ENCODE measurements around the gene ZNF208. TPM values are rescaled to one million over a fixed set of nuclear protein-coding genes. Genes with fewer than 3 reads are reported as not detected.
"Not testable (repeated sequence)": the region's sequence is repeated elsewhere in the genome, so short reads cannot be mapped to it uniquely, and the experiment has no call there.

The ZNF208 gene
- total RNA-seq, 2 donors from 2014 or later = 0.70 to 4.6 TPM

DNA sequence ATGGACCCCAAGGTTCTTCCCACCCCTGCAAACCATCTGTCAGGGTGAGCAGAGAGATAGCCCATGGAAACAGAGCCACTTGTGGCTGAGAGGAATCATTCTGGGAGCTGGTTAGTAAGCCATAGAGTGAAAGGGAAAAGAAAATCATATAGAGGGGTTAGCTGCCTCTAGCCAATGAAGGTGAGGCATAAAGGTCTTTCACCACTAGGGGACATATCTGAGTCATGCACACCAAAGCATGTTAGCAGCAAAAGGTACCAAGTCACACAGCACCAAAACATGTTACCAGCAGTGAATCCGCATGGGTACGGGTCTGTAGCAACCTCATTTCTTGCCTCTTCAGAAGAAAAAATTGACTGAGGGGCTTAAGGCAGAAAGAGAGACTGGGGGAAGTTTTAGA, 98.1 kb downstream of the ZNF208 start:
- Mint-ChIP-seq H3K4me1 (ENCODE audit: low read depth) (peaks cover 6% of the 10 kb centered on the region), H3K9me3 (peaks cover 16 to 30% of the 10 kb centered on the region in 2 donors), H3K27ac (no peak overlapping the region), H3K4me3 (no peak overlapping the region), H3K27me3 (ENCODE audit: low read depth) (no peaks in the 10 kb centered on the region), H3K36me3 (ENCODE audit: insufficient read depth in 2 of 2) (peaks cover 0 to 4% of the 10 kb centered on the region in 2 donors)
- DNase-seq = no peak
- ATAC-seq (replicated peaks in 1 of 2) = no peak

DNA sequence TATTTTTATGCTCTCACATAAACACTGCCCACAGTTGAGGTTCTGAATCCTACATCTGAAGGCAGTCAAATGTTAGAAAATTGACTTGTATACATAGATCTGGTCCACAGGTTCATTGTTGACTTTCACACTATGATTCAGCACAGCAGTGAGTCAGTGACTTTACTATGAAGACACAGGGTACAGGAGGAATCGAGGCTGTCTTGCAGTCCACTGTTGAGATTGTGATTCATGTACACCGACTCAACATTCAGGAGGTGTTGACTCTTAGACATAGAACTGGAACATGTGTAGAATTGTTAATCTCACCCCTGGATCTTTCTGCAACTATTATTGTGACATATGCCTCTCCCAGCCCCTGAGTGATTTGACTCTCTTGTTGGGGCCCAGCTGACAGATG, 100.4 kb downstream of the ZNF208 start:
- DNase-seq (no peak), ATAC-seq (replicated peaks in 1 of 2) (peak; percentile 79 to 81)
- Mint-ChIP-seq H3K4me1 (ENCODE audit: low read depth) (peaks cover 6% of the 10 kb centered on the region), H3K27me3 (ENCODE audit: low read depth) (no peaks in the 10 kb centered on the region), H3K9me3 (peaks cover 16 to 22% of the 10 kb centered on the region in 2 donors), H3K36me3 (ENCODE audit: insufficient read depth in 2 of 2) (peaks cover 0 to 4% of the 10 kb centered on the region in 2 donors), H3K4me3 (no peak overlapping the region), H3K27ac (no peak overlapping the region)

DNA sequence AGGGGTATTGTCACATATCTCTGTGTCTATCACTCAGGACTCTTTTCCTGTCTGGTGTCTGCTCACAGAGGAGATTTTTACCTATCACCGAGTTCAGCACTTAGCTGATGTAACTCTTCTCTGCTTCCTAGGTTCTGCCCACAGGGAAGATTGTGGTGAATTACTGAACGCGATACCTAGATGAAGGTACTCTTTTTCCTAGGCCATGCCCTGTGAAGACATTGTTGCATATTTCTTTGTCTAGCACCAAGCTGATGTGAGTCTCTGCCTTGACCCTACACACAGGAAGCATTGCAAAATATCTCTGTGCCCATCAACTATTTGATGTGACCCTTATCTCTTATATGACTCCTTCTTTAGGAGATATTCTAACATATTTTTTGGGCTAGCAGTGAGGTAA, 102.7 kb downstream of the ZNF208 start:
- Mint-ChIP-seq H3K4me1 (ENCODE audit: low read depth) (peaks cover 6% of the 10 kb centered on the region), H3K9me3 (peaks cover 17 to 21% of the 10 kb centered on the region in 2 donors), H3K36me3 (ENCODE audit: insufficient read depth in 2 of 2) (peaks cover 0 to 4% of the 10 kb centered on the region in 2 donors), H3K27me3 (ENCODE audit: low read depth) (no peaks in the 10 kb centered on the region), H3K27ac (no peak overlapping the region), H3K4me3 (no peak overlapping the region)
- ATAC-seq (replicated peaks in 1 of 2) (no peak), DNase-seq (no peak)

DNA sequence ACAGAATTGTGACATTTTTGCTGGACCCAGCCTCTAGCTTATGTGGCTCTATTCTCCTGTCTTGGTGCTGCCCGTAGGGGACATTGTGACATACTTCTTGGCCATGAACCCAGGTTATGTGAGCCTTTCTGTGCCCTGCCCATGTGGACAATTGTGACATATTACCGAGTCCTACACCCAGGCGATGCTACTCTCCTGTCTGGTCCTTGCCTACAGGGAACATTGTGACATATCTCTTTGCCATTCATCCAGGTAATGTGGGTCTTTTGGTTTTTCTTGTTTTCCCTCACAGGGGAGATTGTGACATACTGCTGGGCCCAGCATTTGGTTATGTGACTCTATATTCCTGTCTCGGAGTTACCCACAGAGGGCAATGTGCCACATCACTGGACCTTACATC, 103.2 kb downstream of the ZNF208 start:
- Mint-ChIP-seq H3K9me3 (peaks cover 16 to 22% of the 10 kb centered on the region in 2 donors), H3K36me3 (ENCODE audit: insufficient read depth in 2 of 2) (peaks cover 0 to 4% of the 10 kb centered on the region in 2 donors), H3K4me3 (no peak overlapping the region), H3K27me3 (ENCODE audit: low read depth) (no peaks in the 10 kb centered on the region), H3K4me1 (ENCODE audit: low read depth) (peaks cover 6% of the 10 kb centered on the region), H3K27ac (no peak overlapping the region)
- DNase-seq (no peak), ATAC-seq (replicated peaks in 1 of 2) (no peak)

DNA sequence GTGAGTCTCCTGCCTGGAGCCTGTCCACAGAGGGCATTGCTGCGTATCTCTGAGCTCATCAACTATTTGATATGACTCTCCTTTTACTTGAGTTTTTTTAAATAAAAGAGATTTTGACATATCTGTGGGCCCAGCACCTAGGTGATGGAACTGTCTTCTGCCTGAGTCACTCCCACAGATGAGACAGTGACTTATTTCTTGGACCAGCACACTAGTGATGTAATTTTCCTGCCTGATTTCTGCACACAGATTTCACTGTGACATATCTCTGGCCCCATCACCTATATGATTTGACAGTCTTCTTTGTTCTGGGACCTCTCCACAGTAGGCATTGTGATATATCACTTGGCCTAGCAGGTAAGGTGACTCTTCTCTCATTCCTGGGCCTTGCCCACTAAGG, 108.2 kb downstream of the ZNF208 start:
- H3K4me3 Mint-ChIP-seq = no peak overlapping the region
- ATAC-seq (replicated peaks in 1 of 2) (peak in 1 of 2 donors; percentile 35), DNase-seq (no peak)
- no peaks in the 10 kb centered on the region for H3K4me1 Mint-ChIP-seq (ENCODE audit: low read depth)
- no peaks in the 10 kb centered on the region for H3K27me3 Mint-ChIP-seq (ENCODE audit: low read depth)
- peaks cover 4 to 19% of the 10 kb centered on the region in 2 donors for H3K9me3 Mint-ChIP-seq
- H3K27ac Mint-ChIP-seq = no peak overlapping the region
- peaks cover 2 to 3% of the 10 kb centered on the region in 2 donors for H3K36me3 Mint-ChIP-seq (ENCODE audit: insufficient read depth in 2 of 2)

DNA sequence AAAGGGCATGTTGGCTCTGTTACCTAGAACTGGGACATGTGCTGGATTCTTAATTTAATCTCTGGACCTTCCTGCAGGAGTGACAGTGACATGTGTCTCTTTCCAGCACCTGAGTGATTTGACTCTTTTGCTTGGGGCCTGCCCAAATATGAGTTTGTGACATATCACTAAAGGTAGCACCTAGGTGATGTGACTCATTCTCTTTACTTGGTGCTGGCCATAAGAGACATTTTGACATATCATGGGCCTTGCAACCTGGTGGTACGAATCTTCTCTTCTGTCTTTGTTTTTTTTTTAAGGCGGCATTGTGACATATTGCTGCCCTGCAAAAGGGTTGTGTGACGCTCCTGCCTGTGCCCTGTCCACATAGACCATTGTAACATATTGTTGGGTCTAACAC, 108.9 kb downstream of the ZNF208 start:
- Mint-ChIP-seq H3K9me3 (peaks cover 6 to 21% of the 10 kb centered on the region in 2 donors), H3K4me3 (no peak overlapping the region)
- no peak for ATAC-seq (replicated peaks in 1 of 2)

DNA sequence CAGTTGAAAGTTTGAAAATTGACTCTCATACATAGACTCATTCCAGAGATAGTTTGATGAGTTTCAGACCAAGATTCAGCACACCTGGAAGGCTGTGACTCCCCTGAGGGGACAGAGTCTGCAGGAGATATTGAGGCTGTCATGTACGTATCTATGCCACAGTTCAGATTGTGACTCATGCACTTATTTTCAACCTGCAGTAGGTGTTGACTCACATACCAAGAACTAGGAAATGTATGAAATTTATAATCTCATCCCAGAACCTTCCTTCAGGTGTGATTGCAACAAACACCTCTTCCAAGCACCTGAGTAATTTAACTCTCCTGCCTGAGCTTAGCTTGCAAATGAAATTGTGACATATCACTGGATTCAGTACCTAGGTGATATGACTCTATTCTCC, 110.3 kb downstream of the ZNF208 start:
- Mint-ChIP-seq H3K36me3 (ENCODE audit: insufficient read depth in 2 of 2) (peaks cover 7% of the 10 kb centered on the region in 2 donors), H3K27me3 (ENCODE audit: low read depth) (no peaks in the 10 kb centered on the region), H3K27ac (no peak overlapping the region), H3K9me3 (peaks cover 8 to 24% of the 10 kb centered on the region in 2 donors), H3K4me1 (ENCODE audit: low read depth) (no peaks in the 10 kb centered on the region), H3K4me3 (no peak overlapping the region)
- DNase-seq (no peak), ATAC-seq (replicated peaks in 1 of 2) (no peak)

More for the DNA sequence above, 108.9 kb downstream of the ZNF208 start:
- no peaks in the 10 kb centered on the region for H3K27me3 Mint-ChIP-seq (ENCODE audit: low read depth)
- peaks cover 3 to 5% of the 10 kb centered on the region in 2 donors for H3K36me3 Mint-ChIP-seq (ENCODE audit: insufficient read depth in 2 of 2)
- DNase-seq = no peak
- H3K4me1 Mint-ChIP-seq (ENCODE audit: low read depth) = no peaks in the 10 kb centered on the region
- H3K27ac Mint-ChIP-seq = no peak overlapping the region

DNA sequence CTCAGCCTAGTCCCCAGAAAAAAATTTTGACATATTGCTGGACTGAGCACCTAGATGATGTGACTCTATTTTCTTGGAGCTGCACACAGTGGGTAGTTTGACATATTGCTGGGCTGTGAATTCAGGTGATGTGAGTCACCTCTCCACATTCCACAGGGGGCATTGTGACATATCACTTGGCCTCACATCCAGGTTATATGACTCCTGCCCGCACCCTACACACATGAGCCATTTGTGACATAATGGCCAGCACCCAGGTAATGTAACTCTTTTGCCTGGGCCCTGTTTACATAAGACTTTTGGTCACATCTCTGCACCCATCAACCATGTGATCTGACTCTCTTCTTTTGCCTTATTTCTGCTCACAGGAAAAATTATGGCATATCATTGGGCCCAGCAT, 119.7 kb downstream of the ZNF208 start:
- Mint-ChIP-seq H3K36me3 (ENCODE audit: insufficient read depth in 2 of 2) (peaks cover 0 to 6% of the 10 kb centered on the region in 2 donors), H3K4me3 (no peak overlapping the region), H3K27me3 (ENCODE audit: low read depth) (peaks cover 9% of the 10 kb centered on the region), H3K4me1 (ENCODE audit: low read depth) (no peaks in the 10 kb centered on the region), H3K27ac (no peak overlapping the region), H3K9me3 (peaks cover 8 to 11% of the 10 kb centered on the region in 2 donors)
- DNase-seq (no peak), ATAC-seq (replicated peaks in 1 of 2) (no peak)

DNA sequence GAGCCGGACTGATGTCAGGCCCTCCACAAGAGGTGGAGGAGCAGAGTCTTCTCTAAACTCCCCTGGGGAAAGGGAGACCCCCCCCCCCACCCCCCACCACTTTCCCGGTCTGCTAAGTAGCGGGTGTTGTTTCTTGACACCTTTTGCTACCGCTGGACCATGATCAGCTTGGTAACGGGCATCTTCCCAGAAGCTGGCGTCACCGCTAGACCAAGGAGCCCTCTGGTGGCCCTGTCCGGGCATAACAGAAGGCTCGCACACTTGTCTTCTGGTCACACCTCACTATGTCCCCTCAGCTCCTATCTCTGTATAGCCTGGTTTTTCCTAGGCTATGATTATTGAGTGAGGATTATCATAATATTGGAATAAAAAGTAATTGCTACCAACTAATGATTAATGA, 120.7 kb downstream of the ZNF208 start:
- not testable (repeated sequence) for H3K9me3 Mint-ChIP-seq; H3K27me3 Mint-ChIP-seq (ENCODE audit: low read depth); H3K4me1 Mint-ChIP-seq (ENCODE audit: low read depth); ATAC-seq (replicated peaks in 1 of 2); H3K36me3 Mint-ChIP-seq (ENCODE audit: insufficient read depth in 2 of 2); H3K27ac Mint-ChIP-seq; H3K4me3 Mint-ChIP-seq
- peak; percentile 27 to 37 for DNase-seq

DNA sequence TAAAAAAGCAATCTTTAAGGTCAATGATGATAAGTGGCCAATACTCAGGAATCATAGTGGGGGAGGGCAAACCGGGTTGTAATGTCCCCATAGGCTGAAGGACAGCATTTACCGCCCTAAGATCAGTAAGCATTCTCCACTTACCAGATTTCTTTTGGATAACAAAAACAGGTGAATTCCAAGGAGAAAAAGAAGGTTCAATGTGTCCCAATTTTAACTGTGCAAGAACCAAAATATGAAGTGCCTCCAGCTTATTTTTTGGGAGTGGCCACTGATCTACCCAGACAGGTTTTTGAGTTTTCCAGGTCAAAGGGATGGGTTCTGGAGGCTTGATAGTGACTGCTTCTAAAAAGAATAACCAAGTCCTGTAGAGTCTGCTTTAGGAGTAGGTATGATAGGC, 125.2 kb downstream of the ZNF208 start:
- not testable (repeated sequence) for H3K4me1 Mint-ChIP-seq (ENCODE audit: low read depth); ATAC-seq (replicated peaks in 1 of 2); H3K9me3 Mint-ChIP-seq; DNase-seq; H3K4me3 Mint-ChIP-seq; H3K27ac Mint-ChIP-seq; H3K36me3 Mint-ChIP-seq (ENCODE audit: insufficient read depth in 2 of 2)
- peaks cover 17% of the 10 kb centered on the region for H3K27me3 Mint-ChIP-seq (ENCODE audit: low read depth)

DNA sequence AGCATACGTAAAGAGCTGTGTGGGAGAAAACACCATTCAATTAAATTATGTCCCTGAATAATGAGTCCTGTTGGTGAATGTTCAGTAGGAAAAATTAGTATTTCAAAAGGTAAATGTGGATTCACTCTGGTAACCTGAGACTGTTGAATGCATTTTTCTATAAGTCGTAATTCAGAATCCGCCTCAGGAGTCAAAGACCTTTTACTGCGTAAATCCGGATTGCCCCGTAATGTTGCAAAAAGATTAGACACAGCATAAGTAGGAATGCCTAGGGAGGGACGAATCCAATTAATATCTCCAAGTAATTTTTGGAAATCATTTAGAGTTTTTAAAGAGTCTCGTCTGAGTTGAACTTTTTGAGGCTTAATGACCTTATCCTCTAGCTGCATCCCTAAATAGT, 126.0 kb downstream of the ZNF208 start:
- H3K27ac Mint-ChIP-seq; ATAC-seq (replicated peaks in 1 of 2); DNase-seq; H3K36me3 Mint-ChIP-seq (ENCODE audit: insufficient read depth in 2 of 2); H3K4me1 Mint-ChIP-seq (ENCODE audit: low read depth); H3K9me3 Mint-ChIP-seq; H3K4me3 Mint-ChIP-seq: not testable (repeated sequence)
- peaks cover 17% of the 10 kb centered on the region for H3K27me3 Mint-ChIP-seq (ENCODE audit: low read depth)

DNA sequence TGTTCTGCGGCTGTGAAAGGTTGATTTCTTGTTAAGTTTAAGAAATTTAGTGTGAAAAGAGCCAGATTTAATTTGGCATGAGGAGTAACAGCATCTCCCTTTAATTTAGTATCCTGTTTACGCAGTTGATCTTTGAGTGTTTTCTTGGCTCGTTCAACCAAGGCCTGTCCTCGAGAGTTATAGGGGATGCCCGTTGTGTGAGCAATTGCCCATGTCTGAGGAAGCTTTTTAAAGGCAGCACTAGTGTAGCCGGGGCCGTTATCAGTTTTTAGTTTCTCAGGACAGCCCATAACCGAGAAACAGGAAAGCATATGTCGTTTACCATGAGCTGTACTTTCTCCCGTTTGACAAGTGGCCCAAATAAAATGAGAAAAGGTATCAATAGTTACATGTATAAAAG, 127.2 kb downstream of the ZNF208 start:
- peaks cover 17% of the 10 kb centered on the region for H3K27me3 Mint-ChIP-seq (ENCODE audit: low read depth)
- H3K9me3 Mint-ChIP-seq = peaks cover 0 to 2% of the 10 kb centered on the region in 2 donors
- H3K36me3 Mint-ChIP-seq (ENCODE audit: insufficient read depth in 2 of 2) = no peaks in the 10 kb centered on the region
- DNase-seq (no peak), ATAC-seq (replicated peaks in 1 of 2) (no peak)
- H3K4me1 Mint-ChIP-seq (ENCODE audit: low read depth) = no peaks in the 10 kb centered on the region
- H3K27ac Mint-ChIP-seq = no peak overlapping the region
- H3K4me3 Mint-ChIP-seq = no peak overlapping the region
